ENCODE results near the gene TSR2.

DNA sequence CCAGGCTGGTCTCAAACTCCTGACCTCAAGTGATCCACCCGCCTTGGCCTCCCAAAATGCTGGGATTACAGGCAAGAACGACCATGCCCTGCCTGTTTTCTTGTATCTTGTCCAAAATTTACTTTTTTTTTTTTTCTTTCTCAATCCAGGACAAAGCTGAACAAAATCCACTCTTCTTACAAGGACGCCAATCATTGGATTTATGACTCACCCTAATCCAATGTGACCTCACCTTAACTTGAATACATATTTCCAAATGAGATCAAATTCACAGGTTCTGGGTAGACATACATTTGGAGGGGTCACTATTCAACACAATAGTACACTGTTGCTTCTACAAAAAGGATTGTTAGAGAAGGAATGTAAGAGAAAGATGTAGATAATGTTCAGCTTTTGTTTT is 18.0 kb upstream of the TSR2 start:
- TF ChIP-seq, protein P1, sequence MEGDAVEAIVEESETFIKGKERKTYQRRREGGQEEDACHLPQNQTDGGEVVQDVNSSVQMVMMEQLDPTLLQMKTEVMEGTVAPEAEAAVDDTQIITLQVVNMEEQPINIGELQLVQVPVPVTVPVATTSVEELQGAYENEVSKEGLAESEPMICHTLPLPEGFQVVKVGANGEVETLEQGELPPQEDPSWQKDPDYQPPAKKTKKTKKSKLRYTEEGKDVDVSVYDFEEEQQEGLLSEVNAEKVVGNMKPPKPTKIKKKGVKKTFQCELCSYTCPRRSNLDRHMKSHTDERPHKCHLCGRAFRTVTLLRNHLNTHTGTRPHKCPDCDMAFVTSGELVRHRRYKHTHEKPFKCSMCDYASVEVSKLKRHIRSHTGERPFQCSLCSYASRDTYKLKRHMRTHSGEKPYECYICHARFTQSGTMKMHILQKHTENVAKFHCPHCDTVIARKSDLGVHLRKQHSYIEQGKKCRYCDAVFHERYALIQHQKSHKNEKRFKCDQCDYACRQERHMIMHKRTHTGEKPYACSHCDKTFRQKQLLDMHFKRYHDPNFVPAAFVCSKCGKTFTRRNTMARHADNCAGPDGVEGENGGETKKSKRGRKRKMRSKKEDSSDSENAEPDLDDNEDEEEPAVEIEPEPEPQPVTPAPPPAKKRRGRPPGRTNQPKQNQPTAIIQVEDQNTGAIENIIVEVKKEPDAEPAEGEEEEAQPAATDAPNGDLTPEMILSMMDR (IDR thresholded peaks at IDR 0.05; ENCODE audit: low read length): no peak
- TF ChIP-seq EZH2 (IDR thresholded peaks at IDR 0.05; ENCODE audit: borderline replicate concordance, low read length): no peak
